Measurements from ENCODE around the gene ZW10.

The ZW10 gene

DNA sequence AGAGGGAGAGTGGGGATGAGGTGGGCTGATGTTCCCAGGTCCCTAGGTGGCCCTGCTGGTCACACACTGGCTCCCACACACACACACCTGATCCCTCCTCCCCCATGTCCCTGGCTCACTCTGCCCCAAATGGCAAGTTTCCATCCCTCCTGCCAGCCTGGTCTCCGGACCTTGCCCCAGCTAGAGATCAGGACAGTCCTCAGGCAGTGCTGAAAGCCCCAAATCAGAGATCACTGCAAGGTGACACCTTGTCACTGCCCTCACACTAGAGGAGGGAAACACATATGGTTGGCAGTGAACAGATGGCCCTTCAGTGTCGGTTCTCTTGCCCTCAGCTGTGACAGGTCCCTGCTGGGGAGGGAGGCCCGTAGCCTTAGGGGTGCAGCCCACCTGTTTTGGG is 75.0 kb downstream of the ZW10 start:
- no peak for DNase-seq (ENCODE audit: low read depth in 2 of 2)

DNA sequence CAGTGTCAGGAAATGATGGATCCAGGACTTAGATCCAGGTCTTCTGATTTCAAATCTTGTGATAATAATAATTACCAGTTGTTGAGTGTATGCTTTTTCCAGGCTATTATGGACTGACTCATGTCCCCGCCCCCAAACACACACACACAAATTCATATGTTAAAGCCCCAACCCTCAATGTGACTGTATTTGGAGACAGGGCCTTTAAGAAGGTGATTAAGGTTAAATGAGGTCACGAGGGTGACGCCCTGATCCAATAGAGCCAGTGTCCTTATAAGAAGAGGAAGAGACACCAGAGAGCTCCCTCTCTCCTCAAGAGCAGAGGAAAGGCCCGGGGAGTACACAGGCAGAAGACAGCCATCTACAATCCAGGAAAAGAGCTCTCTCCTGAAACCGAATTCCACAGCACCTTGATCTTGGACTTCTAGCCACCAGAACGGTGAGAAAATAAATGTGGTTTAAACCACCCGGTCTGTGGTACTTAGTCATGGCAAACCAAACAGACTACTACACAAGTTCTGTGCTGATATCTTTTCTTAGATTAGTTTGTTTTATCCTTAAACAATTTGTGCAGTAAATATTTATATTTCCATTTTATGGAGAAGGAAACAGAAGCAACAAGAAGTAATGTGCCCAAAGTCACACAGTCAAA is 75.6 kb downstream of the ZW10 start:
- DNase-seq (ENCODE audit: low read depth in 2 of 2): no peak

DNA sequence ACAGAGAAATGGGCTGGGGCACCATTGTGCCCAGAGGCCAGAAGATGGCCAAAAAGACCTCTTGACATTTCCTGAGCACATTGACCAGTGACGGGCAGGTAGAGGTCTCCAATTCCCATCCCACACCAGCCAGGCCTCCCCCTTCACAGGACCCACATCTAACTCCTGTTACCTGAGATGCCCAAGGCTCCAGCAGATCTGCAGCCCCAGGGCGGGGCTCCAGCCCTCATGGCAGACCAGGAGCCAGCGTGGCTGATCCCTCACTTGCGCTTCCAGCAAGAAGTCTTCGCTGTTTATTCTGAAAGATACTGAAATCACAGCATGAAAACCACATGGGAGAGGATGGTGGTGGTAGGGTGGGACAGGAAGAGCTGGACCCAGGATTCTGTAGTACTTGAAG is 76.4 kb downstream of the ZW10 start:
- no peak for DNase-seq (ENCODE audit: low read depth in 2 of 2)

DNA sequence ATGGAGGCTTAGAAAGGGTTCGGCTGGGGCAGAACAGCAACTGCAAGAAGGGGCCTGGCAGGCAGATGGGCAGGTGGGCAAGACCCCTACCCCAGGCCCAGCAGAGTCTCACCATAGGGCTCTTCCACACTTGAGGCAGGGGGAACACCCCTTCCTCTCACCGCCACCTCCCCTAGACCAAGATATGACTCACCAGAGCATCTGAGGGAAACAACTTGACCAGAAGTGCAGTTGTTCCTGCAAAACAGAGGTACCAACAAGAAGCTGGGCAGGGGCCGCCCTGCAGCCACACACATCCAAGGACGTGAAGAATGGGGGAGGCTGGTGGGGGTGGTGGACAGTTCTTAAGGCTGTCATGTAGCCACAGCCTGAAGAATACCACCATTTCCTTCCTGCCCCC is 78.3 kb downstream of the ZW10 start:
- DNase-seq (ENCODE audit: low read depth in 2 of 2): no peak

DNA sequence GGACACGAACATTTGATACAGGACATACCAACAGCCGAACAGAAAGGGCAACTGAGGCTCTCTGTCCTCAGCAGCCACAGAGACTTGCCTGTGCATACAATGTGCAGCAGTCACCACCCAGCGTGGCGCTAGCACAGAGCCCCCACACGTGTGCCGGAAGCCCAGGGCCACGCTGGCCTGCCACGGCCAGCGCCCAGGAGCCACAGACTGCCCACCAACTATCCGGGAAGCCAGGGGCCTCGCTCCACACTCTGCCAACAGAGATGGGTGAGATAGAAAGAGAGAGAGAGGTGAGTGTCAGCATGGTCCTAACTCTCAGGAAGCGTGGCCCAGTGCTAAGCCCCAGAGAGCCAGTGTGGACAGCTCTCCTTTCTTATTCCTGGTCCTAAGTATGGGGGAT is 79.1 kb downstream of the ZW10 start:
- no peak for DNase-seq (ENCODE audit: low read depth in 2 of 2)

DNA sequence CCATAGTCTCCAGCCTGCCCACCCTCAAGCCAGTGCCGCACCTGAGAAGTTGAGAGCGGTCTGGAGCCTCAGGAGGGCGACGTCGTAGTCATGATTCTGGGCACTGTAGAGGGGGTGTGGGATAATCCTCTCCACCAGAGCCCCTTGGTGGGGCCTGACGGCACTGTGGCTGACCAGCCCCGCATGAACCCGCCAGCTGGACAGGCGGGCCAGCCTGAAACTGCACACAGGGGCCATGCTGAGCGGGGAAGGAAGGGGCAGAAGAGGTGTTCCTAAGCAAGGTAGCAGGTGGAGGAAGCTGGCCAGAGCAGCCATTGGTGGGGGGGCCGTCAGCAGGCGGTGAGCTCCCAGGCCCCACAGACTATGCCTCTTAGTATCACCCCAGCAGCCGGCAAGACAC is 80.5 kb downstream of the ZW10 start:
- no peak for DNase-seq (ENCODE audit: low read depth in 2 of 2)

DNA sequence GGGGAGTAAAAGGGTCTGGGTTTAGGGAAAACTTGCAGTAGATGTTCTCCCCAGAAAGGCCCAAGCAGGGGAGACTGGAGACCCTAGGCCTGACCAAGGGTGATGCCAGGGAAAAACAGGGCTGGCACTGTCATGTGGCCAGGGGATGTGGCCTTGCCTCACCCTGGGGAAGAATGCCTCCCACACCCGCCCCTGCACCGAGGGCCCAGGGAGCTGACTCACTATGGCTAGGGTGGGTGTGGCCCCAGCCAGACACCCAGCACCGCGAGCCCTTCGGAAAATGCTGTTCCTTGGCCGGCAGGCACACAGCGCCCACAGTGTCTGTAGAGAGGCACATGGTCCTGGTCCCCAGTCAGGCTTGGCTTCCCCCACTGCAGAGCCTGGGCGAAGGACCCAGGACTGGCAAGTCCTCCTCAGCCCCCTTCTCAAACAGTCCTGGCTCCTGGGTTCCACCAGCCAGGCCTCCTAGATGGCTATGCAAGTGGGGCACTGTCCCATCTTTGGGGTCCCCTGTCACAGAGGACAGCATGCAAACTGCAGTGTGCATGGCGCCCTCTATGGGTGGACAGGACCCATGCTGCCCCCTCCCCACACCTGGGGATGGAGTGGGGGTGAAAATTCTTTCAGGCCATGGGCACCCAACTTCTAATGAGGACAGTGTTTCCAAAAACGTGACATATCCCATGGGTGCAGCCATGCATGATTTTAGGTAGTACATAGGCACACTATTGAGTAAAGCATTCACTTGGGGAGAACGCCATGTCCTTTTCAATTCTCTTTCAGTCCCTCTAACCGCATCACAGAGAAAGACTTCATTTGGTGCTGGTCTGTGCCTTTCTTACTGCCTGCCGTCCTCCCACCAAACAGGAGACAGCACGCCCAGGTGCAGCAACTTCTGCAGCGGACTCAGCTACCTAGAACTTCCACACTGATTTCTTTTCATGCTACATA is 82.6 kb downstream of the ZW10 start:
- no peak for DNase-seq (ENCODE audit: low read depth in 2 of 2)

DNA sequence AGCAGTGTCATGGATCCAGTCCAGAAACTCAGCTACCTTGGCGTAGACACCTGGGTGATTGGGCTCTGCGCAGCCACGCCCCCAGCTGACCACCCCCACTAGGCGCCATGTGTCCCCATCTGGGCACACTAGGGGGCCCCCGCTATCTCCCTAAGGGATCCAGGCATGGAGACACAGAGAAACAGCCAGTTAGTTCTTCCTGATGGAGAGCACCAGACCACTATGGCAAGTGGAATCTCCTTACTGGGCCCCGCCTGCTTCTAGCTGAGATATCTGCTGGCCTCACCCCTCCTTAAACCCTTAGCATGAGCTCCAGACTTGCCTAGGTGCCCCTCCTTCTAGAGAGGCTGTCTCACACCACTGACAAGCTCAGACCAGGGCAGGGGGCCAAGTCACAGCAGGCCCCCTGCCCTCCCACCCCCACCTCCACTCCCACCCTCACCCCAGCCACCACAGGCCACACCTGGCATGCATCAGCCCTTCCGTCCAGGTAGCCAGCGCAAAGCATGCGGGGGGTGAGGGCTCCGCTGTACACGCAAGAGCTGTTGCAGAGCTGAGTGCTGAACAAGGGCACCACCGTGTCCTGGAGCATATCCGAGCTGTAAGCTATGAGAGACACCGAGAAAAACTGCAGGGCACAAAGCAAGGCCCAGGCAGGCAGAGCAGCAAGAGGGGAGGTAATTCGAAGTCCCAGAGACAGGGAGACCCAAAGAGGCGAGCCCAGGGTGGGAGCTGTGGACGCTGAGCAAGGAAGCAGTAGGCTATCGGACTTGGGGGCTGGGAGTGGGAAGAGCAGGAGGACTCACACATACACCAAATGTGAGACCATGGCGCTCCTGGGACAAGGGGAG is 83.5 kb downstream of the ZW10 start:
- no peak for DNase-seq (ENCODE audit: low read depth in 2 of 2)

DNA sequence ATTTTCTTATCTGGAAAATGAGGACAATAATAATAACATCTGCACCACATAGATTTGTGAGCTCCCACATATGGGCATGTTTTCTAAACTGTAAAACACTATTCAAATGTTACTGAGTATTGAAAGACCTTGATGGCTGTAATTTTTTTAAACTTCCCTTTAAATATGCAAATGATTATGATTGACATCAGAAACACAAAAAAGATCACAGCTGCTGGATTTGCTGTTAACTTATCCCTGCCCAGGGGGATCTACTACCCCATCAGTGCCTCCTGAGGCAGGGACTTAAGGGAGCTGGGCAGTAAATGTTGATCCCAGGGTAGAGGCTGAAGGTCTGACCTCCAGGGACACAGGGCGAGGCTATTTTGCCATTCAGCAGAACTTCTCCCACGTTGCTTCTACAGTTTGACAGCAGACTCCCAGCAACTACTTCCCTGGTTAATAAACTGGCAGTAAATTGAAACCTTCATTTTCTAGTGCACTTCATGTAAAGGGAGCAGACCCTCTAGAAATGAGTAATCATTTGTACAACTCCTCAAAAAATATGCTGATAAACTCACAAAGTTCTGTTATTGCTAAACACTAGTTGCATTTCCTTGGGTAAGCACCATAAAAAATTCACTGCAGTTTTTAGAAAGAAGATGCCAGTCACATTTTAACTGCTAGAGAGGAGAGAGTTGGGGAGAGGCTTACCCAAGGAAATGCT is 87.7 kb downstream of the ZW10 start:
- no peak for DNase-seq (ENCODE audit: low read depth in 2 of 2)

DNA sequence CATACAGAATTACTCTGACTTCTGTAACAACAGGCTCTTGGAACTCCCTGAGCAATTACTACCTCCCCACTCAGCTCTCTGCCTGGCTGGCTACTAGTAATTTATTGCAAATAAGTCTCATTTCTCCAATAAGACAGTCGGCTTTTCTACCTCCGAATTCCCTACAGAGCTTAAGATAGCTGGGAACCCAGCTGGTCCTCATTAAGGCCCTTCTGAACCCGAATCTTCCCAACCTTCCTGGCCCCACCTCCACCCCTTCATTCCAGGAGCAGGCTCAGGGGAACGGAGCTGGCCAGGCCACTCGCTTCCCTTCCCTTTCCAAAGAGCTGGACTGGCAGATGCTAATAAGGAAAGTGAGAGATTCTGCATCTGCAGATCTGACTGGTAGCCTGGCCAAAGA is 89.0 kb downstream of the ZW10 start:
- DNase-seq (ENCODE audit: low read depth in 2 of 2): no peak

DNA sequence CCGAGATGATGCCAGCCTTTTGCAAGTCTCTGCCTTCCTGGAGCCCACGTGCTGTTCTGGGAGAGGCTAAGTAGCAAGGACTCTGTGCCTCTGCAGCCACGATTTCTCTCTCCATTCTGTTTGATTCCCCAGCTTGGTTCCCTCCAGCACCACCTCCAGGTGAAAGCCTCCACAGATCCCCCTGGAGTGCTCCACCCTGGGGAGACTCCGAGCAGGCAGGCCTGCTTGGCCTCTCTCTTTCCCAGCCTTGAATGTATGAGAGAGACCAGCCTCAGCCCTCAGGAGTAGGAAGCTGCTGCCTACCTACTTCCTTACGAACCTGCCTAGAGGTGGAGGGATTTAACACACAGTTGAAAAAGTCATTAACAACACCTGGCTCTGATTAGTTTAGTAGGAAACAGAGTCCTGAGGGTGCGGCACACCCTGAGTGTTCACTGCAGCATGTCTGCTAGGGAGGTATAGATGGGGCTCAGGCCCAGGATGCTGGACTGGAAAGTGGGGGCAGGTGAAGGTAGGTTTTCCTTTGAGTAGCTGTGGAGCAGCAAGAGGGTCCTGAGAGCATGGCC is 89.9 kb downstream of the ZW10 start:
- DNase-seq (ENCODE audit: low read depth in 2 of 2): no peak

Data from stimulated activated CD8-positive, alpha-beta memory T cell treated with anti-CD3 and anti-CD28 coated beads, Interleukin-7, amount 100 ng/mL, for 1 hour (primary cell).